Muscle layer of duodenum (tissue), 2 donors: ENCODE results near the gene CDON.

Experiments
- H3K27ac ChIP-seq: one replicate; pipeline ENCODE4 v1.7.0; 2013; ENCODE audit warnings: mild to moderate bottlenecking, low read length
- H3K27me3 ChIP-seq: one replicate; pipeline ENCODE4 v1.7.0; 2013; ENCODE audit warnings: low read depth, mild to moderate bottlenecking, control low read depth, low read length
- H3K36me3 ChIP-seq, 2 donors: one replicate each; pipeline ENCODE4 v1.7.0; 2013; ENCODE audit warnings: low read length in 2 of 2, control low read depth in 1 of 2, mild to moderate bottlenecking in 1 of 2; ENCODE audit not compliant: insufficient read depth in 2 of 2, control insufficient read depth in 1 of 2
- H3K4me1 ChIP-seq, 2 donors: one replicate each; pipeline ENCODE4 v1.7.0; 2013; ENCODE audit warnings: low read length in 2 of 2, mild to moderate bottlenecking in 2 of 2, control low read depth in 1 of 2, moderate library complexity in 1 of 2; ENCODE audit not compliant: insufficient read depth in 2 of 2, control insufficient read depth in 1 of 2
- H3K4me3 ChIP-seq, 2 donors: one replicate each; pipeline ENCODE4 v1.7.0; 2013; ENCODE audit warnings: low read length in 2 of 2, low read depth in 1 of 2, mild to moderate bottlenecking in 1 of 2
- H3K9me3 ChIP-seq, 2 donors: one replicate each; pipeline ENCODE4 v1.7.0; 2013; ENCODE audit warnings: low read length in 2 of 2, control low read depth in 1 of 2, mild to moderate bottlenecking in 1 of 2; ENCODE audit not compliant: control insufficient read depth in 1 of 2
- donor health status: healthy.

Gene CDON

DNA sequence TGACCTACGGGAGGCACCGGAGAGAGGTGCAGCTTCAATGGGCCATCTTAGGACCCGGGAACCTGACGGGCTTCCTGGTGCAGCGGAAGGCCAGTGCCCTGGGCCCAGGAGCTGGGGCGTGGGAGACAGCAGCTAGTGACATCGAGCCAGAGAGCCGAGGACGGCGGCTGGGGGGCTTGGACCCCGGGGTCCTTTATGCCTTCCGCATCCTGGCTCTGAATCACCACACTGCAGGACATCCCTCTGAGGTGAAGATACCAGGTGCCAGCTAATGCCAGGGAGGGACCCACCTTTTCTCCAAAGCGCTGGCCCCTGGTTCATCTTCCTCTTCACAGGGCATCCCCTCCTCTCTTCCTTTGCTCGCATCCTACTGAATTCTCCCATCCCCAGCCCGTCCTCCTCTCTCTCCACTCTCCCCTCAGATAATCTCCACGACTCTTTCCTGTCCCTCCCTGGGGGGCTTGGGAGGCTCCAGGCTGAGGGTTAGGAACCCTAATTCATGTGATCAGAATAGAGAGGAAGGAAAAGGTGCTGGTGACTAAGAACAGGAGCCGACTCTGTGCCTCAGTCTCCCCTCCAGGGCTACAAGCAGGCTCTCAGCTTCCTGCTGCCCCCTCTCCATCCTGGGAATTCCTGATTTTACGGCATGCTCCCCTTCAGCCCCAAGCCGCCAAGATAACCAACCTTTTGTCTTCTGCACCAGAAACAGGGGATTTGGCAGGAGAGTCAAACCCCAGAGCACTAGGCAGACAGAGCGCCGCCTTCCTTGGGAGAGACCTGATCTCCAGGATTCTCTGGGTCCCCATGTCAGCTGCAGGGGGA lies 108.3 kb downstream of the CDON start:
- no peak overlapping the region for H3K4me3 ChIP-seq
- no peak overlapping the region for H3K27ac ChIP-seq
- no peaks in the 10 kb centered on the region for H3K27me3 ChIP-seq
- H3K36me3 ChIP-seq: peaks cover 8 to 27% of the 10 kb centered on the region in 2 donors
- peaks cover 3 to 38% of the 10 kb centered on the region in 2 donors for H3K4me1 ChIP-seq
- no peaks in the 10 kb centered on the region for H3K9me3 ChIP-seq

DNA sequence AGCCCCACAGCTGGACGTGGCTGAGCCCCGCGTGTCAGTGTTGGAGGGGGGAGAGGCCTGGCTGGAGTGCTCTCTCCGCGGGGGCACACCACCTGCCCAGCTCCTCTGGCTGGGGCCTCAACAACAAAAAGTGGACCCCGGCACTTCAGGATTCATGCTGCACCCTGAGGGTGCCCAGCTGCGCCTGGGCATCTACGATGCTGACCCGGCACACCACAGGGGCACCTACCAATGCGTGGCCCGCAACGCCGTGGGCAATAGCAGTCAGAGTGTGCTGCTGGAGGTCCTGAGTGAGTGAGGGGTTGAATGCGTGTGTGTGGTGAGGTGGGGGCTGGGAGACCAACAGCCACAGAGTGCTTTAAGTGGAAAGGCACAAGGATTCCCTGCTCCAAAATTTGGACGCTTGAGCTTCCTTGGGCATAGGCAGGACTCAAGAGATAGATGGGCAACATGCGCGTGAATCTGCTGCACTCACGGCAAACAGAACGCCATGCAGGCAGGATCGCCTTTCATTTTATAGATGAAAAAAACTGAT lies 109.2 kb downstream of the CDON start:
- H3K36me3 ChIP-seq: peaks cover 0 to 19% of the 10 kb centered on the region in 2 donors
- H3K9me3 ChIP-seq: no peaks in the 10 kb centered on the region
- no peaks in the 10 kb centered on the region for H3K27me3 ChIP-seq
- peaks cover 3 to 38% of the 10 kb centered on the region in 2 donors for H3K4me1 ChIP-seq
- H3K4me3 ChIP-seq: no peak overlapping the region
- no peak overlapping the region for H3K27ac ChIP-seq

DNA sequence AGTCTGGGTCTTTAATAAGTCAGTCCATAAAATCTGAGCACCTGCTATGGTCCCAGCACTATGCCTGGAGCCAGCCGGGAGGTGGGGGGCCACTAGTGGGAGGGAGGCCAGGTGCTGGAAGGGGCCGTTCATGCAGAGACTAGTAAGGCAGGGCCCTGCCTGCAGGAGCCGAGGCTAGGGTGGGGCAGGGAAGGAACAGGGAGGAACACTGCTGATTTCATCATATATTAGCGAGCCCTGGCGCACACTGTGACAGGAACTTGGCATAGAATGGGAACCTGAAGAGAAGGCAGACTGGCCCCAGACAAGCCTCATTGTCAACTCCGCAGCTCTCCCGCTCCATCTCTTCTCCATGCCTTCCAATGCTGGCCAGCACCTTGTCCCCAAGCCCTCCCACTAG lies 109.7 kb downstream of the CDON start:
- Histone ChIP-seq H3K27me3 (no peaks in the 10 kb centered on the region), H3K36me3 (peaks cover 0 to 19% of the 10 kb centered on the region in 2 donors), H3K4me1 (peaks cover 3 to 38% of the 10 kb centered on the region in 2 donors), H3K27ac (no peak overlapping the region), H3K9me3 (no peaks in the 10 kb centered on the region), H3K4me3 (no peak overlapping the region)

DNA sequence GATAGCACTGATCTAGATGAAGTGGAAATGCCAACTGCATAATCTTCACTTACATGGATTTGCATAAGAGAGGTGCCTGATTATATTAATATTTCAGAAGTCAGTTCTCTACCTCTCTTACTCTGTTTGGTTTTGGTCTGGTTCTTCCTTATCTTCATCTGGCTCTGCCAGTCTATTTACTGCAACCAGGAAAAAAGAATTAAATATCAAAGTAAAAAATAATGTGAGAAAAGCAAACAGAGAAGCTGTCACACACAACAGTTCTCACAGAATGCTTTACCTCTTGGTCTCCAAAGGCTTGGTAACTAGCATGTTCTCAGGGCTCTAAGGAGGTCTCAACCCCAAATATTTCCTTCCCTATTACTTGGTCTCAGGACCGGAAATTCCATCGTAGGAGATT lies 110.1 kb downstream of the CDON start:
- Histone ChIP-seq H3K36me3 (peaks cover 0 to 19% of the 10 kb centered on the region in 2 donors), H3K27ac (no peak overlapping the region), H3K4me1 (peaks cover 3 to 38% of the 10 kb centered on the region in 2 donors), H3K27me3 (no peaks in the 10 kb centered on the region), H3K9me3 (no peaks in the 10 kb centered on the region), H3K4me3 (no peak overlapping the region)

DNA sequence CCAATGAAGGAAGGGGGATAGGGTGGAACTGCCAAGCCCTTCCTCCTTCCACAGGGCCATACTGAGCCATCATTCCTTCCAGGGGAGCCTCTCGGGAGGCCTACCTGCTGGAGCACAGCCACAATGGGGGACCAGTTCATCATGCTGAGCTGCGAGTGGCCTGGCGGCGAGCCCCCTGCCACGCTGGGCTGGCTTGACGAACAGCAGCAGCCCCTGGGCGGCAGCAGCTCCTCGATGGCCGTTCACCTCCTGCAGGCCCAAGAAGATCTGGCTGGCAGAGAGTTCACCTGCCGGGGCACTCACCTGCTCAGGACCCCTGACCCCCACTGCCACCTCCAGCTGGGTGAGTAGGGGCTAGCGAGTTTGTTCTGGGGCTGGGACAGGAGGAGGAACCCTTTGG lies 110.9 kb downstream of the CDON start:
- no peak overlapping the region for H3K27ac ChIP-seq

DNA sequence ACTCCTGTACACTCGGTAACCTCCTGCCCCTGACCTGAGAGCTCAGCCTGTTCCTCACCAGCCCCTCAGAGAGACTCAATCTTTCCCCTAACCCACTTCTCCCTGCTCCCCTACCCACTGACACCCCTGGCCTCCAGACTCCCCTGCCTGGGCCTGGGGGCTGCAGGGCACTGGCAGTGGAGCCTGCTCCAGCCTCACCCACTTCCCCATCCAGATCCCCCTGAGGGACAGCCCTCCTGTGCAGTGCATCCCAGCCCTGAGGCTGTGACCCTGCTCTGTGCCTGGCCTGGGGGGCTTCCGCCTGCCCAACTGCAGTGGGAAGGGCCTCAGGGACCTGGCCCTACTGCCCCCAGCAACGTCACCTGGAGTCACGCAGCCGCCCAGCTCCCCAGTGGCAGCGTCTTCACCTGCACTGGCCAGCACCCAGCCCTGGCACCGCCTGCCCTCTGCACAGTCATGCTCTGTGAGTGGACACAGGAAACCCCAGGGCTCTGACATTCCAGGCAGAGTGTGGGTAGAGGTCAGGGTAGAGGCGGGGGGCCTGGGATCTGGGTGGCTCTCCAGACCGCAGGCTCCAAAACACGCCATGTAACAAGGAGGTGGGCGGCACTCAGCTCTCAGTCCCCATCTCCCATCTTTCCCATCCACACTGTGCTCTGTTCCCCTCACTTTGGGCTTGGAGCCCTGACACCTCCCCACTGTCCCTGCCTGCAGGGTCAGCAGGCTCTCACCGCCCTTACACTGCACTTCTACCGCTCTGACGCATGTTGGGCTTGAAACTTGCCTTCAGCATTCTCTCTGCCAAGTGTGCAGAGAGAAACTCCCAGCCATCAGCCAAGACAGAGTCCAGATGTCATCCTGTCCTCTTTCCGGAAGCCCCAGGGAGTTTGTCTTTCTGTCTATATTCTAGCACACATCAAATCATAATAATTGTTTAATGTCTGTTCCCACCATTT lies 111.7 kb downstream of the CDON start:
- Histone ChIP-seq H3K4me3 (no peak overlapping the region), H3K27me3 (no peaks in the 10 kb centered on the region), H3K36me3 (peaks cover 0 to 11% of the 10 kb centered on the region in 2 donors), H3K27ac (no peak overlapping the region), H3K4me1 (peaks cover 3 to 33% of the 10 kb centered on the region in 2 donors), H3K9me3 (no peaks in the 10 kb centered on the region)

More for the DNA sequence above, 110.9 kb downstream of the CDON start:
- Histone ChIP-seq H3K4me3 (no peak overlapping the region), H3K4me1 (peaks cover 3 to 33% of the 10 kb centered on the region in 2 donors), H3K36me3 (peaks cover 0 to 18% of the 10 kb centered on the region in 2 donors), H3K27me3 (no peaks in the 10 kb centered on the region), H3K9me3 (no peaks in the 10 kb centered on the region)

DNA sequence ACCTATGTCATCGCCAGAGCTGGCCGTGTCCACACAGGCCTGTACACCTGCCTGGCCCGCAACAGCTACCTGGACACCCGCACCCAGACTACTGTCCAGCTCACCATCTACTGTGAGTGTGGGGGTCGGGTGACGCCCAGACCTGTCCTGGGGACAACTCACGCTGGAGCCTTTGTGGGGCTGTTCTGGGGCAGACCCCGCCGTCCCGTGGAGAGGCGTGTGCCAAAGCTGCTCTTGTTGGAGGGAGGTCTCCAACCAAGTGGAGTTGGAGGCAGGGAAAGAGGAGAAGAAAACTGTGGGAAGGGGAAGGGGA lies 112.5 kb downstream of the CDON start:
- H3K36me3 ChIP-seq: peaks cover 0 to 5% of the 10 kb centered on the region in 2 donors
- H3K9me3 ChIP-seq: no peaks in the 10 kb centered on the region
- H3K4me1 ChIP-seq: peaks cover 3 to 33% of the 10 kb centered on the region in 2 donors
- H3K27me3 ChIP-seq: no peaks in the 10 kb centered on the region
- H3K27ac ChIP-seq: no peak overlapping the region
- H3K4me3 ChIP-seq: no peak overlapping the region

DNA sequence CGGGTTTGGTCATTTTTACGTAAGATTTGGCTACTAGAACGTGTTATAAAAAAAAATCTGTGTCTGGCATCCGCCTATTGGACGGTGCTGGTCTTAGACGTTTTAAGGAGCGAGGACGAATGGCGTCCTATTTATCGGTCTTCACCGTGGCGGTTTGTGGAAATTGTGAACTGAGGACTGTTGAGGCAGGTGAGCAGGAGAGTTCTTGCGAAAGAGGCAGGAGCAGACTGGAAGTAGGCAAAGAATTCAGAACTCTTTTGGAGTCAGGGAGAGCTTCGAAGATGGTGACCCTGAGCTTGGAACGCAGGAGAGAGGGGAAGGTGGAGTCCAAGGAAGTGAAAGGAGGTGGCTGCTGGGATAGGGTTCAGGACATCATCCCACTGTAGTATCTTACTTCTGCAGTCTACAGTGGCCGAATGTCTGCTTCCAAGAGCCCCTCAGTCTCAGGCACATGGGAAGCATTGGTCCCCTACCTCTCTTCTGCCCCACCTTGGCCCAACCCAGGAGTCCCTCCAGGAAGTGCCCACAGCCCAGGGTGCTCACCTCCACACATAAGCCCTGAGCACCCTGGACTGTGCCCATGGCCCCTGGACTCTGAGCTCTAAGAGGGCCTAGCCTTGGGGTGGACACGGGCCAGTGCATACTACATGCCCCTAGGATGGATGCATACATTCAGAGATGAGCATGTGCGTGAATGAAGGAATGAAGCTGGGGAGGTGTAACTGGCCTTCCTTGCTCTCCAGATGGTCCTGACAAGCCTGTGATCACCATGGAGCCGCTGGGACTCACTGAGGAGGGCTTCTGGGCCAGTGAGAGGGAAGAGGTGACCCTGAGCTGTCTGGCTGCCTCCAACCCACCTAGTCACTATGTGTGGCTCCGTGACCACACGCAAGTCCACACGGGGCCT lies 113.1 kb downstream of the CDON start:
- Histone ChIP-seq H3K9me3 (no peaks in the 10 kb centered on the region), H3K36me3 (no peaks in the 10 kb centered on the region), H3K27me3 (no peaks in the 10 kb centered on the region), H3K27ac (no peak overlapping the region), H3K4me3 (no peak overlapping the region), H3K4me1 (peaks cover 3 to 33% of the 10 kb centered on the region in 2 donors)

DNA sequence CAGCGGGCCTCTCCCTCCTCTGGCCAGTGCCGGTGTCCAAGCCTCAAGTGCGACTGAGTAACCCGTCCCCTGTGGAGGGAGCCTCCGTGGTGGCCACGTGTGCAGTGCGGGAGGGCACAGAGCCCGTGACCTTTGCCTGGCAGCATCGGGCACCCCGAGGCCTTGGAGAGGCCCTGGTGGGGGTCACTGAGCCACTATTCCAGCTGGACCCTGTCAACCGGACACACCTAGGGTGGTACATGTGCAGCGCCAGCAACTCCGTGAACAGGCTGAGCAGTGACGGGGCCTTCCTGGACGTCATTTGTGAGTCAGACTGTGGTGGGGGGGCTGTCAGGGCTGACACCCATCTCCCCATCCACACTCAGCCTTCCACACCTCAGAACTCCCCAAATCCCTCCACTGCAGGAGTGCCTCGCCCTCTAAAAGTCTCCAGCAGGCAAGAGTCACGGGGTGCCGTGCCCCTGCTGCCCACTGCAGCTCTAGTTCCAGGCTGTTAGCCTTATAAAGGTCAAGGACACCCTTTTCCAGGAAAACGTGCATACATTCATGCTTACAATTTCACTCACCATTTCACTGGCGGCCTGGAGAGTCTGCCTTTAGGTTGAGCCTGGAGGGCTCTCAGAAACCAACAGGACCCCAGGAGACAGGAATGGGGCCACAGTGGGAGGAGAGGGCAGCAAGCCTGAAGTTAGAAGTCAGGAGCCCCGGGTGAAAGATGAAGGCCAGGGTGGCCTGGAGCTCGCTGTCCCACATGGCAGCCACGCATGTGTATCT lies 114.2 kb downstream of the CDON start:
- Histone ChIP-seq H3K9me3 (no peaks in the 10 kb centered on the region), H3K27me3 (no peaks in the 10 kb centered on the region), H3K4me1 (peaks cover 3 to 30% of the 10 kb centered on the region in 2 donors), H3K36me3 (no peaks in the 10 kb centered on the region), H3K27ac (no peak overlapping the region), H3K4me3 (no peak overlapping the region)
